ENCODE data around the gene SLC22A4.

The SLC22A4 gene

GRCh38 chr5:132377738-132378137, 83.5 kb downstream of the SLC22A4 start:
- no peaks in the 10 kb centered on the region for H3K9me3 ChIP-seq (ENCODE audit: control insufficient read depth, low read depth, low read length)
- H3K27ac ChIP-seq (ENCODE audit: low read length): no peak overlapping the region
- no peaks in the 10 kb centered on the region for H3K27me3 ChIP-seq (ENCODE audit: control insufficient read depth, insufficient read depth, low read length)
- H3K4me1 ChIP-seq (ENCODE audit: control insufficient read depth, low read depth, low read length): no peaks in the 10 kb centered on the region
- H3K36me3 ChIP-seq (ENCODE audit: control insufficient read depth, low read depth, low read length): no peaks in the 10 kb centered on the region
- H3K4me3 ChIP-seq (ENCODE audit: low read length): no peak overlapping the region
- H3K9ac ChIP-seq (ENCODE audit: low read length): no peak overlapping the region

GRCh38 chr5:132378580-132378979, 84.4 kb downstream of the SLC22A4 start:
- Histone ChIP-seq H3K4me3 (ENCODE audit: low read length) (no peak overlapping the region), H3K36me3 (ENCODE audit: control insufficient read depth, low read depth, low read length) (no peaks in the 10 kb centered on the region), H3K27ac (ENCODE audit: low read length) (no peak overlapping the region), H3K9me3 (ENCODE audit: control insufficient read depth, low read depth, low read length) (no peaks in the 10 kb centered on the region), H3K27me3 (ENCODE audit: control insufficient read depth, insufficient read depth, low read length) (no peaks in the 10 kb centered on the region), H3K9ac (ENCODE audit: low read length) (no peak overlapping the region), H3K4me1 (ENCODE audit: control insufficient read depth, low read depth, low read length) (no peaks in the 10 kb centered on the region)

GRCh38 chr5:132380047-132380446, 85.9 kb downstream of the SLC22A4 start:
- Histone ChIP-seq H3K36me3 (ENCODE audit: control insufficient read depth, low read depth, low read length) (no peaks in the 10 kb centered on the region), H3K27ac (ENCODE audit: low read length) (no peak overlapping the region), H3K4me3 (ENCODE audit: low read length) (no peak overlapping the region), H3K9ac (ENCODE audit: low read length) (no peak overlapping the region), H3K9me3 (ENCODE audit: control insufficient read depth, low read depth, low read length) (no peaks in the 10 kb centered on the region), H3K4me1 (ENCODE audit: control insufficient read depth, low read depth, low read length) (no peaks in the 10 kb centered on the region), H3K27me3 (ENCODE audit: control insufficient read depth, insufficient read depth, low read length) (no peaks in the 10 kb centered on the region)

- no peak overlapping the region for H3K9ac ChIP-seq (ENCODE audit: low read length)
- H3K27me3 ChIP-seq (ENCODE audit: control insufficient read depth, insufficient read depth, low read length): no peaks in the 10 kb centered on the region
- no peaks in the 10 kb centered on the region for H3K36me3 ChIP-seq (ENCODE audit: control insufficient read depth, low read depth, low read length)
- no peaks in the 10 kb centered on the region for H3K4me1 ChIP-seq (ENCODE audit: control insufficient read depth, low read depth, low read length)
- H3K9me3 ChIP-seq (ENCODE audit: control insufficient read depth, low read depth, low read length): no peaks in the 10 kb centered on the region
- no peak overlapping the region for H3K4me3 ChIP-seq (ENCODE audit: low read length)
- no peak overlapping the region for H3K27ac ChIP-seq (ENCODE audit: low read length)
Measured at GRCh38 chr5:132380741-132381140, 86.5 kb downstream of the SLC22A4 start.

GRCh38 chr5:132381614-132382013, 87.4 kb downstream of the SLC22A4 start:
- Histone ChIP-seq H3K4me1 (ENCODE audit: control insufficient read depth, low read depth, low read length) (no peaks in the 10 kb centered on the region), H3K4me3 (ENCODE audit: low read length) (no peak overlapping the region), H3K36me3 (ENCODE audit: control insufficient read depth, low read depth, low read length) (no peaks in the 10 kb centered on the region), H3K27ac (ENCODE audit: low read length) (no peak overlapping the region), H3K27me3 (ENCODE audit: control insufficient read depth, insufficient read depth, low read length) (no peaks in the 10 kb centered on the region), H3K9ac (ENCODE audit: low read length) (no peak overlapping the region), H3K9me3 (ENCODE audit: control insufficient read depth, low read depth, low read length) (no peaks in the 10 kb centered on the region)

GRCh38 chr5:132383261-132383660, 89.1 kb downstream of the SLC22A4 start:
- H3K27me3 ChIP-seq (ENCODE audit: control insufficient read depth, insufficient read depth, low read length): no peaks in the 10 kb centered on the region
- no peaks in the 10 kb centered on the region for H3K36me3 ChIP-seq (ENCODE audit: control insufficient read depth, low read depth, low read length)
- no peaks in the 10 kb centered on the region for H3K4me1 ChIP-seq (ENCODE audit: control insufficient read depth, low read depth, low read length)
- no peaks in the 10 kb centered on the region for H3K9me3 ChIP-seq (ENCODE audit: control insufficient read depth, low read depth, low read length)
- H3K9ac ChIP-seq (ENCODE audit: low read length): no peak overlapping the region
- no peak overlapping the region for H3K27ac ChIP-seq (ENCODE audit: low read length)
- no peak overlapping the region for H3K4me3 ChIP-seq (ENCODE audit: low read length)

GRCh38 chr5:132383984-132384383, 89.8 kb downstream of the SLC22A4 start:
- H3K4me3 ChIP-seq (ENCODE audit: low read length): no peak overlapping the region
- H3K27me3 ChIP-seq (ENCODE audit: control insufficient read depth, insufficient read depth, low read length): no peaks in the 10 kb centered on the region
- H3K4me1 ChIP-seq (ENCODE audit: control insufficient read depth, low read depth, low read length): no peaks in the 10 kb centered on the region
- H3K27ac ChIP-seq (ENCODE audit: low read length): no peak overlapping the region
- H3K36me3 ChIP-seq (ENCODE audit: control insufficient read depth, low read depth, low read length): no peaks in the 10 kb centered on the region
- no peaks in the 10 kb centered on the region for H3K9me3 ChIP-seq (ENCODE audit: control insufficient read depth, low read depth, low read length)
- no peak overlapping the region for H3K9ac ChIP-seq (ENCODE audit: low read length)

- H3K27me3 ChIP-seq (ENCODE audit: control insufficient read depth, insufficient read depth, low read length): no peaks in the 10 kb centered on the region
Measured at GRCh38 chr5:132384506-132385050, 90.4 kb downstream of the SLC22A4 start.

GRCh38 chr5:132385326-132386105, 91.3 kb downstream of the SLC22A4 start:
- no peaks in the 10 kb centered on the region for H3K4me1 ChIP-seq (ENCODE audit: control insufficient read depth, low read depth, low read length)
- no peak overlapping the region for H3K27ac ChIP-seq (ENCODE audit: low read length)

More at GRCh38 chr5:132384506-132385050, 90.4 kb downstream of the SLC22A4 start:
- no peak overlapping the region for H3K27ac ChIP-seq (ENCODE audit: low read length)
- no peak overlapping the region for H3K9ac ChIP-seq (ENCODE audit: low read length)
- no peaks in the 10 kb centered on the region for H3K4me1 ChIP-seq (ENCODE audit: control insufficient read depth, low read depth, low read length)
- no peaks in the 10 kb centered on the region for H3K36me3 ChIP-seq (ENCODE audit: control insufficient read depth, low read depth, low read length)
- no peaks in the 10 kb centered on the region for H3K9me3 ChIP-seq (ENCODE audit: control insufficient read depth, low read depth, low read length)
- no peak overlapping the region for H3K4me3 ChIP-seq (ENCODE audit: low read length)

GRCh38 chr5:132386644-132387286, 92.6 kb downstream of the SLC22A4 start:
- Histone ChIP-seq H3K27ac (ENCODE audit: low read length) (no peak overlapping the region), H3K4me3 (ENCODE audit: low read length) (no peak overlapping the region), H3K9ac (ENCODE audit: low read length) (no peak overlapping the region), H3K36me3 (ENCODE audit: control insufficient read depth, low read depth, low read length) (no peaks in the 10 kb centered on the region), H3K4me1 (ENCODE audit: control insufficient read depth, low read depth, low read length) (no peaks in the 10 kb centered on the region), H3K9me3 (ENCODE audit: control insufficient read depth, low read depth, low read length) (no peaks in the 10 kb centered on the region), H3K27me3 (ENCODE audit: control insufficient read depth, insufficient read depth, low read length) (no peaks in the 10 kb centered on the region)

More at GRCh38 chr5:132385326-132386105, 91.3 kb downstream of the SLC22A4 start:
- no peaks in the 10 kb centered on the region for H3K9me3 ChIP-seq (ENCODE audit: control insufficient read depth, low read depth, low read length)
- no peak overlapping the region for H3K9ac ChIP-seq (ENCODE audit: low read length)
- no peaks in the 10 kb centered on the region for H3K36me3 ChIP-seq (ENCODE audit: control insufficient read depth, low read depth, low read length)
- no peaks in the 10 kb centered on the region for H3K27me3 ChIP-seq (ENCODE audit: control insufficient read depth, insufficient read depth, low read length)
- no peak overlapping the region for H3K4me3 ChIP-seq (ENCODE audit: low read length)

- Histone ChIP-seq H3K27me3 (ENCODE audit: control insufficient read depth, insufficient read depth, low read length) (no peaks in the 10 kb centered on the region), H3K9me3 (ENCODE audit: control insufficient read depth, low read depth, low read length) (no peaks in the 10 kb centered on the region), H3K4me1 (ENCODE audit: control insufficient read depth, low read depth, low read length) (no peaks in the 10 kb centered on the region), H3K36me3 (ENCODE audit: control insufficient read depth, low read depth, low read length) (no peaks in the 10 kb centered on the region), H3K9ac (ENCODE audit: low read length) (no peak overlapping the region), H3K27ac (ENCODE audit: low read length) (no peak overlapping the region), H3K4me3 (ENCODE audit: low read length) (no peak overlapping the region)
Measured at GRCh38 chr5:132387640-132388117, 93.5 kb downstream of the SLC22A4 start.
